ENCODE results near the gene PRICKLE2.

Gene PRICKLE2

DNA sequence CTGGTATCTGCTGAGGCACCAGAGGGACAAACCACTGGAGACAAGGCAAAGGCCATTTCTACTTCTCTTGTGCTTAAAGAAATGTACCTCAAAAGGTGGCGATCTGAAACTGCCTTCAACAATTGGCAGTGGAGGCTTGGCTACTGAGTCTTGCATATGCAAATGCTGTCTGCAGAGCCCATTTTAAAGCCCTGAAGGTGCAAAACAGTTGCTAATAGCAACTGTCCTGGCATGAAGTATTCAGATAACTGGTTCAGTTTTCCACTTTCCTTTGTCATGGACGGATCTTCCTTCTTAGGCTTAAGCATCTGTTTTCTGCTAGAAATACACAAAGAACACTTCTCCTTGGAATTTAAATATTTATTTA lies 130.6 kb downstream of the PRICKLE2 start:
- ATAC-seq: no peak

DNA sequence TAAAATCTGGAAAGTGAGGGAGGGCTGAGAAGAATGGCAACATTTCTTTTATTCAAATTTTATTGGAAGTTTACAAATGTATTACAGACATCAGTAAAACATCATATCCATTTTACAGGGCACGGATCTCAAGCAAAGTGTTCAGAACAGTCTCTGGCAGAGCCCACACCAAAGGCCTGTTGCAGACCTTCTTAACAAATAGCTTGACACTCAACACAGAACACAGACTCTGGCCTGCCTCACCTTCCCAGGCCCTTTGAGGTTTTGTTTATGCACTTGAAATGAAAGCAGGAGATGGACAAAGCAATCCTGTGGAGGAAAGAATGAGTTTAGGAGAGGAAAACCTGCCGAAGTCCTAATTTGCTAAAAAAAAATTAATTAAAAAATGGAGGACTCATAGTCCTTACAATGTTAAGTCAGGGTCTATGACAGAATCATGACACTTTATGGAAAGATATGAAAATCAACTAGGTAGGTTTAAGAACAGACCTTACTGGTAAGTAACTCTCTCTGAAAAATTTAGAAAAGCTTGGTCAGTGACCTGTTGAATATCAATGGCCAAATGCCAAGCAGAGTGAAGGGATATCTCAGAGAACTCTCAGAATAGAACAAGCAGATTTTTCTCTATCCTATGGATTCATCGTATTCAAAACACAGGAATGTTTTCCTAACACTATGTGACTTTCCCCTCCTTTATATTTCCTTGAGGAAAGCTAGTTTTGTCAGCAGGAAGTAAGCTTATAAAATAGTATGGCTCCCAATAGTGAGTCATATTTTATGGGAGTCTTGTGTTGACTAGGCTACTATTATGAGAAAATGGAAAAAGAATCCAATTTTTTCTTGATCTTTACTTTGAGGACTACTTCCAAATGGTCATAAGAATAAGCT lies 131.2 kb downstream of the PRICKLE2 start:
- no peak for TF ChIP-seq ESRRG (CRISPR knock-in tag; IDR thresholded peaks at IDR 0.05)
- TF ChIP-seq ARNTL (CRISPR knock-in tag; IDR thresholded peaks at IDR 0.05; ENCODE audit: borderline replicate concordance, low read depth): no peak
- no peak for TF ChIP-seq ZNF8 (CRISPR knock-in tag; IDR thresholded peaks at IDR 0.05)
- TF ChIP-seq GLIS3 (CRISPR knock-in tag; IDR thresholded peaks at IDR 0.05): no peak
- no peak for ATAC-seq

More for the DNA sequence above, 130.6 kb downstream of the PRICKLE2 start:
- TF ChIP-seq, protein P1, sequence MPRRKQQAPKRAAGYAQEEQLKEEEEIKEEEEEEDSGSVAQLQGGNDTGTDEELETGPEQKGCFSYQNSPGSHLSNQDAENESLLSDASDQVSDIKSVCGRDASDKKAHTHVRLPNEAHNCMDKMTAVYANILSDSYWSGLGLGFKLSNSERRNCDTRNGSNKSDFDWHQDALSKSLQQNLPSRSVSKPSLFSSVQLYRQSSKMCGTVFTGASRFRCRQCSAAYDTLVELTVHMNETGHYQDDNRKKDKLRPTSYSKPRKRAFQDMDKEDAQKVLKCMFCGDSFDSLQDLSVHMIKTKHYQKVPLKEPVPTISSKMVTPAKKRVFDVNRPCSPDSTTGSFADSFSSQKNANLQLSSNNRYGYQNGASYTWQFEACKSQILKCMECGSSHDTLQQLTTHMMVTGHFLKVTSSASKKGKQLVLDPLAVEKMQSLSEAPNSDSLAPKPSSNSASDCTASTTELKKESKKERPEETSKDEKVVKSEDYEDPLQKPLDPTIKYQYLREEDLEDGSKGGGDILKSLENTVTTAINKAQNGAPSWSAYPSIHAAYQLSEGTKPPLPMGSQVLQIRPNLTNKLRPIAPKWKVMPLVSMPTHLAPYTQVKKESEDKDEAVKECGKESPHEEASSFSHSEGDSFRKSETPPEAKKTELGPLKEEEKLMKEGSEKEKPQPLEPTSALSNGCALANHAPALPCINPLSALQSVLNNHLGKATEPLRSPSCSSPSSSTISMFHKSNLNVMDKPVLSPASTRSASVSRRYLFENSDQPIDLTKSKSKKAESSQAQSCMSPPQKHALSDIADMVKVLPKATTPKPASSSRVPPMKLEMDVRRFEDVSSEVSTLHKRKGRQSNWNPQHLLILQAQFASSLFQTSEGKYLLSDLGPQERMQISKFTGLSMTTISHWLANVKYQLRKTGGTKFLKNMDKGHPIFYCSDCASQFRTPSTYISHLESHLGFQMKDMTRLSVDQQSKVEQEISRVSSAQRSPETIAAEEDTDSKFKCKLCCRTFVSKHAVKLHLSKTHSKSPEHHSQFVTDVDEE (CRISPR knock-in tag; IDR thresholded peaks at IDR 0.05): no peak
- TF ChIP-seq ZC3H10 (CRISPR knock-in tag; IDR thresholded peaks at IDR 0.05) (no peak), TOX (CRISPR knock-in tag; IDR thresholded peaks at IDR 0.05; ENCODE audit: borderline replicate concordance) (no peak), ESRRG (CRISPR knock-in tag; IDR thresholded peaks at IDR 0.05) (no peak), OSR1 (CRISPR knock-in tag; IDR thresholded peaks at IDR 0.05) (no peak), TCF4 (CRISPR knock-in tag; IDR thresholded peaks at IDR 0.05; ENCODE audit: borderline replicate concordance) (no peak), ZNF565 (CRISPR knock-in tag; conservative IDR thresholded peaks at IDR 0.05; ENCODE audit: low read depth) (no peak), ISL1 (CRISPR knock-in tag; IDR thresholded peaks at IDR 0.05) (no peak), SNAI2 (CRISPR knock-in tag; IDR thresholded peaks at IDR 0.05) (no peak), ZFP3 (CRISPR knock-in tag; IDR thresholded peaks at IDR 0.05) (no peak), RARB (CRISPR knock-in tag; IDR thresholded peaks at IDR 0.05) (no peak), PPARA (CRISPR knock-in tag; IDR thresholded peaks at IDR 0.05; ENCODE audit: borderline replicate concordance) (no peak)
- TF ChIP-seq, protein P2, sequence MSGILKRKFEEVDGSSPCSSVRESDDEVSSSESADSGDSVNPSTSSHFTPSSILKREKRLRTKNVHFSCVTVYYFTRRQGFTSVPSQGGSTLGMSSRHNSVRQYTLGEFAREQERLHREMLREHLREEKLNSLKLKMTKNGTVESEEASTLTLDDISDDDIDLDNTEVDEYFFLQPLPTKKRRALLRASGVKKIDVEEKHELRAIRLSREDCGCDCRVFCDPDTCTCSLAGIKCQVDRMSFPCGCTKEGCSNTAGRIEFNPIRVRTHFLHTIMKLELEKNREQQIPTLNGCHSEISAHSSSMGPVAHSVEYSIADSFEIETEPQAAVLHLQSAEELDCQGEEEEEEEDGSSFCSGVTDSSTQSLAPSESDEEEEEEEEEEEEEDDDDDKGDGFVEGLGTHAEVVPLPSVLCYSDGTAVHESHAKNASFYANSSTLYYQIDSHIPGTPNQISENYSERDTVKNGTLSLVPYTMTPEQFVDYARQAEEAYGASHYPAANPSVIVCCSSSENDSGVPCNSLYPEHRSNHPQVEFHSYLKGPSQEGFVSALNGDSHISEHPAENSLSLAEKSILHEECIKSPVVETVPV (CRISPR knock-in tag; IDR thresholded peaks at IDR 0.05): no peak
- TF ChIP-seq, protein P3, sequence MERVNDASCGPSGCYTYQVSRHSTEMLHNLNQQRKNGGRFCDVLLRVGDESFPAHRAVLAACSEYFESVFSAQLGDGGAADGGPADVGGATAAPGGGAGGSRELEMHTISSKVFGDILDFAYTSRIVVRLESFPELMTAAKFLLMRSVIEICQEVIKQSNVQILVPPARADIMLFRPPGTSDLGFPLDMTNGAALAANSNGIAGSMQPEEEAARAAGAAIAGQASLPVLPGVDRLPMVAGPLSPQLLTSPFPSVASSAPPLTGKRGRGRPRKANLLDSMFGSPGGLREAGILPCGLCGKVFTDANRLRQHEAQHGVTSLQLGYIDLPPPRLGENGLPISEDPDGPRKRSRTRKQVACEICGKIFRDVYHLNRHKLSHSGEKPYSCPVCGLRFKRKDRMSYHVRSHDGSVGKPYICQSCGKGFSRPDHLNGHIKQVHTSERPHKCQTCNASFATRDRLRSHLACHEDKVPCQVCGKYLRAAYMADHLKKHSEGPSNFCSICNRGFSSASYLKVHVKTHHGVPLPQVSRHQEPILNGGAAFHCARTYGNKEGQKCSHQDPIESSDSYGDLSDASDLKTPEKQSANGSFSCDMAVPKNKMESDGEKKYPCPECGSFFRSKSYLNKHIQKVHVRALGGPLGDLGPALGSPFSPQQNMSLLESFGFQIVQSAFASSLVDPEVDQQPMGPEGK (CRISPR knock-in tag; IDR thresholded peaks at IDR 0.05; ENCODE audit: borderline replicate concordance): no peak
- TF ChIP-seq, protein P4, sequence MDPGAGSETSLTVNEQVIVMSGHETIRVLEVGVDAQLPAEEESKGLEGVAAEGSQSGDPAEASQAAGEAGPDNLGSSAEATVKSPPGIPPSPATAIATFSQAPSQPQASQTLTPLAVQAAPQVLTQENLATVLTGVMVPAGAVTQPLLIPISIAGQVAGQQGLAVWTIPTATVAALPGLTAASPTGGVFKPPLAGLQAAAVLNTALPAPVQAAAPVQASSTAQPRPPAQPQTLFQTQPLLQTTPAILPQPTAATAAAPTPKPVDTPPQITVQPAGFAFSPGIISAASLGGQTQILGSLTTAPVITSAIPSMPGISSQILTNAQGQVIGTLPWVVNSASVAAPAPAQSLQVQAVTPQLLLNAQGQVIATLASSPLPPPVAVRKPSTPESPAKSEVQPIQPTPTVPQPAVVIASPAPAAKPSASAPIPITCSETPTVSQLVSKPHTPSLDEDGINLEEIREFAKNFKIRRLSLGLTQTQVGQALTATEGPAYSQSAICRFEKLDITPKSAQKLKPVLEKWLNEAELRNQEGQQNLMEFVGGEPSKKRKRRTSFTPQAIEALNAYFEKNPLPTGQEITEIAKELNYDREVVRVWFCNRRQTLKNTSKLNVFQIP (CRISPR knock-in tag; IDR thresholded peaks at IDR 0.05; ENCODE audit: borderline replicate concordance, low read depth): no peak
- TF ChIP-seq, protein P5, sequence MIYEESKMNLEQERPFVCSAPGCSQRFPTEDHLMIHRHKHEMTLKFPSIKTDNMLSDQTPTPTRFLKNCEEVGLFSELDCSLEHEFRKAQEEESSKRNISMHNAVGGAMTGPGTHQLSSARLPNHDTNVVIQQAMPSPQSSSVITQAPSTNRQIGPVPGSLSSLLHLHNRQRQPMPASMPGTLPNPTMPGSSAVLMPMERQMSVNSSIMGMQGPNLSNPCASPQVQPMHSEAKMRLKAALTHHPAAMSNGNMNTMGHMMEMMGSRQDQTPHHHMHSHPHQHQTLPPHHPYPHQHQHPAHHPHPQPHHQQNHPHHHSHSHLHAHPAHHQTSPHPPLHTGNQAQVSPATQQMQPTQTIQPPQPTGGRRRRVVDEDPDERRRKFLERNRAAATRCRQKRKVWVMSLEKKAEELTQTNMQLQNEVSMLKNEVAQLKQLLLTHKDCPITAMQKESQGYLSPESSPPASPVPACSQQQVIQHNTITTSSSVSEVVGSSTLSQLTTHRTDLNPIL (CRISPR knock-in tag; IDR thresholded peaks at IDR 0.05; ENCODE audit: low read depth): no peak

DNA sequence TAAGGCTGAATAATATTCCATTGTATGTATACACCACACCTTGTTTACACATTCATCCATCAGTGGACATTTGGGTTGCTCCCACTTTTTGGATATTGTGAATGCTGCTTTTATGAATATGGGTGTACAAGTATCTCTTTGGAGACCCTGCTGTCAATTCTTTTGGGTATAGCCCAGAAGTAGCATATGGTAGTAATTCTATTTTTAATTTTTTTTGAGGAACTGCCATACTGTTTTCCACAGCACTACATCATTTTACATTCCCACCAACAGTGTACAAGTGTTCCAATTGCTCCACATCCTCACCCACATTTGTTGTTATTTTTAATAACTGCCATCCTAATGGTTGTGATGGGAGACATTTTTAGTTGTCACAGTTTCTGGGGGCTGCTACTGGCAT lies 132.1 kb downstream of the PRICKLE2 start:
- no peak for ATAC-seq

More for the DNA sequence above, 132.1 kb downstream of the PRICKLE2 start:
- no peak for TF ChIP-seq PPARA (CRISPR knock-in tag; IDR thresholded peaks at IDR 0.05; ENCODE audit: borderline replicate concordance)
- TF ChIP-seq ISL1 (CRISPR knock-in tag; IDR thresholded peaks at IDR 0.05): no peak
- TF ChIP-seq OSR1 (CRISPR knock-in tag; IDR thresholded peaks at IDR 0.05): no peak
- TF ChIP-seq GLIS3 (CRISPR knock-in tag; IDR thresholded peaks at IDR 0.05): no peak
- no peak for TF ChIP-seq TCF4 (CRISPR knock-in tag; IDR thresholded peaks at IDR 0.05; ENCODE audit: borderline replicate concordance)
- no peak for TF ChIP-seq ARNTL (CRISPR knock-in tag; IDR thresholded peaks at IDR 0.05; ENCODE audit: borderline replicate concordance, low read depth)
- TF ChIP-seq RARB (CRISPR knock-in tag; IDR thresholded peaks at IDR 0.05): no peak
- no peak for TF ChIP-seq ZNF70 (CRISPR knock-in tag; IDR thresholded peaks at IDR 0.05)
- TF ChIP-seq ZC3H10 (CRISPR knock-in tag; IDR thresholded peaks at IDR 0.05): no peak
- TF ChIP-seq ESRRG (CRISPR knock-in tag; IDR thresholded peaks at IDR 0.05): no peak
- TF ChIP-seq, protein P1 (CRISPR knock-in tag; IDR thresholded peaks at IDR 0.05): no peak
- TF ChIP-seq SNAI2 (CRISPR knock-in tag; IDR thresholded peaks at IDR 0.05): no peak

Data from SK-N-SH treated with all-trans-retinoic acid at 6 μM for 48 hours (cell line).